ENCODE results near the gene PTPRG.

PTPRG gene

GRCh38 chr3:61960976-61961375 is 399.6 kb downstream of the PTPRG start:
- no peak for DNase-seq (ENCODE audit: low read depth in 3 of 3)

- DNase-seq (ENCODE audit: low read depth in 3 of 3) = no peak
These were observed 400.5 kb downstream of the PTPRG start for GRCh38 chr3:61961900-61962299.

GRCh38 chr3:61964566-61964965 is 403.2 kb downstream of the PTPRG start:
- DNase-seq (ENCODE audit: low read depth in 3 of 3) = no peak

GRCh38 chr3:61965770-61966131 is 404.4 kb downstream of the PTPRG start:
- no peak for DNase-seq (ENCODE audit: low read depth in 3 of 3)

DNA sequence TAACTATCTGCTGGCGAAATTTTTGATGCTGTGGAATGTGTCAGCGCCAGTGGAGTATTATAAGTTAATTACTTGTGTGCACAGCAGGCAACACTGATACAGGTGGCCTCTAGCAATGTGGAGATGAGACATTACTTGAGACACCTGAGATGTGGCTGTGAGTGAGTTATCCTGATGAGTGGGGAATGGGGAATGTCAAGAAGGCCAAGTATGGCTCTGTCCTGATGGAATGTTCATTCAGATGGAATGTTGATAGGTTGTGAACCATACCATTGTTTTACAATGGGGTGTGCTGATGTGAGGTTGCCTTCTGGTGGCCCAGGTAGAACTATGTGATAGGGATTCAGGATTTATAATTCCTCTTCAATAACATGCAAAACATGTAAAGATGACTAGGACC is 404.8 kb downstream of the PTPRG start:
- DNase-seq (ENCODE audit: low read depth in 3 of 3) = no peak

DNA sequence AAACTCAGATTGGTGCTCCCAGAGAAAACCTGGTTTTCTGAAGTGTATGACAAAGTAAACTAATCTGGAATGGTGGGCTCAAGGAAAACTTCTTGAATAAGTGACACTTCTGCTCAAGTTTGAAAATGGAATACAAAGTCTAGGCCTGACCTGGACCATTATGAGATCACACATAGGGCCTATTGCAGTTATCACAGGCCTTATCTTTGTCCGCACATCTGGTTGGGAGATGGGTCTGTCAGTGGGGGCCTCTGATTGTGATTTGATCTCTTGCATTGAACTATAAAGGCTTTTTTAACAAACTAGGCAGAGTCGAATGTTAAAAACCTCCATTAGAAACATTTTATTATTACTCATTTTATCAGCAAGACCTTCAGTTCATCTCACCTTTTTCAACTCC is 405.6 kb downstream of the PTPRG start:
- no peak for DNase-seq (ENCODE audit: low read depth in 3 of 3)

DNA sequence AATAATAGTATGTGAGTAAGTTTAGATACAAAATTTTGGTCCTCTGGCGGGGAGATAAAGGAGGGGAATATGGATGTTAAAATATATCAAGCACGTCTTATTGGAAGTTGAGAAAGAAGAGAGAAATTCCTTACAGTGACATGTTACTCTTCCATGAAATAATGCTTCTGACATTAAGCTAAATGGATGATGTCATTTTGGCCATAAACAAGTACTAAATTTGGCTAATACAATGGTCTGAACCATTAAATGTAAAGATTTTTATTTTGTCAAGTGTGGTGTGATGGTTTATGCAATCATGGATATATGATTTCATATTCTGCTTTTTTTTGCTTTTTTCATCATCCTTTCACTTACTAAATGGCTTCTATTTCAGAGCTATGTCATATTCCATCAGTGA is 406.6 kb downstream of the PTPRG start:
- no peak for DNase-seq (ENCODE audit: low read depth in 3 of 3)

DNA sequence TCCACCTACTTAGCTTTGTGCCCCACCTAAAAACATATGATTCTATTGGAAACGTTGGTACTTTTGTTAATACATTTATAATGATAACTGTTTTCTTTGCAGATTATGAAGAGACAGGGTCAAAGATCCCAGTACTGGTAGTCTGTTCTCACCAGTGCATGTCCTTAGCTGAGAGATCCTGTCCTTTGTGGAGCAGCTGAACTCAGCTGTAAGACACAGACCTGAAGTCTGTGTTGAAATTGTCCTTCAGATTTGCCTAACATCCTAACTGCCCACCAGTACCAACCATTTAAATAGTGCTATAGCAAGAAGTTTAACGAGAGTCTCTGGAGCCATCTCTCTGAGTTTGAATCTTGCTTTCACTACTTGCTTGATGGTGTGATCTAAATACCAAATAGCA is 413.3 kb downstream of the PTPRG start:
- DNase-seq (ENCODE audit: low read depth in 3 of 3) = no peak

GRCh38 chr3:61975199-61975598 is 413.8 kb downstream of the PTPRG start:
- no peak for DNase-seq (ENCODE audit: low read depth in 3 of 3)

DNA sequence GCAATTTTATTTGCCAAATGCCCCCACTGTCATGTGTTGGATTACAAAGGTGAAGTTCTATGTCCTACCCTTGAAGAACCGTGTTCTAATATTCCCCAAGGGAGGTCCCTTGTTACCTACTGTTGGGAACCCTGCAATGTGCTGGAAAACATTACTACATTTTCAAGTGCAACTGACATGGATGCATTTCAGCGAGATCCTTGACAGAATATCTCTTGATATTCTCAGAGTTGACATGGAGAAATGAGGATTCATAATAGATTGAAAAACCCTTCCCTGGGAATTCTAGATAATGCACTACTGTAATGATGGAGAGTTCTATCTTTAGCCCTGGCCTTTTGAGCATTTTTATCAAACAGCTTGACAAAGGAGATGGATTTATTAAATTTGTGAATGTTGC is 414.6 kb downstream of the PTPRG start:
- DNase-seq (ENCODE audit: low read depth in 3 of 3) = no peak

GRCh38 chr3:61978460-61979419 is 417.4 kb downstream of the PTPRG start:
- DNase-seq (ENCODE audit: low read depth in 3 of 3) = no peak

- no peak for DNase-seq (ENCODE audit: low read depth in 3 of 3)
These were observed 418.3 kb downstream of the PTPRG start for GRCh38 chr3:61979638-61980037.

DNA sequence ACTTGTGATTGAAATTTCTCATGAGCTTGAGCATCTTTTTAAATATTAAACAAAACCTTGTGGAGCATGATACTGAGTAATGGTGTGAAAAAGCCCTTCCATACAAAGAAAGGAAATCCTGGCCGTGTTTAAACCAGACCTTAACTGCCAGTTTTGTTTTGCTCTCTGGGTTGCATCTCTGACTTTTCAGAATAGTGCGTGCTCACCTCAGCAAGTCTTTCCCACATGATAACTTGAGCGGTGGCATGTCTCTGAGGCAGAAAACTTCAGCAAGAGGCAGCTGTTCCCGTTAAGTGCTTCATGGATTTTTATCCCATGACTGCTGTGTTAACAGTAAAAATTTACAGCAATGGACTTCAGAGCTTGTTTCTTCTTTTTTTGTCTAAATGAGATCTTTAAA is 418.7 kb downstream of the PTPRG start:
- DNase-seq (ENCODE audit: low read depth in 3 of 3) = no peak

GRCh38 chr3:61981060-61981459 is 419.7 kb downstream of the PTPRG start:
- DNase-seq (ENCODE audit: low read depth in 3 of 3) = no peak

GRCh38 chr3:61983479-61983878 is 422.1 kb downstream of the PTPRG start:
- DNase-seq (ENCODE audit: low read depth in 3 of 3) = no peak

GRCh38 chr3:61985020-61985419 is 423.6 kb downstream of the PTPRG start:
- no peak for DNase-seq (ENCODE audit: low read depth in 3 of 3)

DNA sequence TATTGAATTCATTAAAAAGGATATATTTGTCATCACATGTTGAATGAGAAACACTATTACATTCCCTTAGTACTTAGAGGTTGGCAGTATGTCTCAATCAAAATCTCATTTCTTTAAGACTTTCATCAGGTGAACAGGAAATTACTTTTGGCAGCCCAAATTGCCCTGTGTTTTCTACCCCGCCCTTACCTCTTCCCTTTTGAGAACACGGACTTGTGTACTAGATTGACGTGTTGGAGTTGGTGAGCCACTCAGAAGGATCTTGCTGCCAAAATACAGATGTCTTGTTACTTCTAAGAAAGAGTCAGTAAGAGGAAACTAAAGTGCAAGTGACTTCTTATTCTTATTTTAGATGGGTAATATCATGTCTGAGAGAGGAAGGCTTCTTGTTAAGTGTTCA is 425.1 kb downstream of the PTPRG start:
- no peak for DNase-seq (ENCODE audit: low read depth in 3 of 3)

DNA sequence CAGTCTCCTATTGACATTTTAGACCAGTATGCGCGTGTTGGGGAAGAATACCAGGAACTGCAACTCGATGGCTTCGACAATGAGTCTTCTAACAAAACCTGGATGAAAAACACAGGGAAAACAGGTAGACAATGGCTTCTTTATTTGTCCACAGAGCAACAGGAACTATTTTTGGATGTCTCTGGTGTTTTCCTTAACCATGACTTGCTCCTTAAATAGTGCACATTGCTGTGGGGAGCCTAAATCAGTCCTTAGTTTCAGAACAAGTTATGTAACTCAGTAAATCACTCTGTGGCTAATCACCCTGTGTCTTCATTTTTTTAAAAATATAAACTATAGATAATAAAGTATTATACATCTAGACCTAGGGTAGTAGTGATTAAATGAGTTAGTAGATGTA is 428.3 kb downstream of the PTPRG start:
- DNase-seq (ENCODE audit: low read depth in 3 of 3) = no peak

- DNase-seq (ENCODE audit: low read depth in 3 of 3) = no peak
These were observed 429.1 kb downstream of the PTPRG start for GRCh38 chr3:61990327-61991027.

GRCh38 chr3:61991706-61992105 is 430.3 kb downstream of the PTPRG start:
- no peak for DNase-seq (ENCODE audit: low read depth in 3 of 3)

DNA sequence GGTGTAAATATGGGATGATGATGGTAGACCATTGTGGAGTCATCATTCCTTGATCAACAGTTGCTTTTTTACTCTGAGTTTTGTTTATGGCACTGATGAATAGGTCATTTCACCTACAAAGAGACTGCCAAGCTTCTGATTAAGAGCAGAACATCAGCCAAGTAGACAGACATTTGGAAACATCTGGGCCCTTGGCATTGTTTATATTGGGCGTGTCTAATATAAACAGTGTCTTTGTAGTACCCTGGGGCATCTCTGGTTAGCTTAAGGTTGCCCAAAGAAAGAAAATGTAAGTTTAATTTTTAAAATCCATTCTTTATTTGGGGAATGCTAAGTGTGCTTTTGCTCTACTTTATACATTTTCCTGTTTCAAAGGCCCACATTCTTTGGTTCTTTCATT is 435.0 kb downstream of the PTPRG start:
- DNase-seq (ENCODE audit: low read depth in 3 of 3) = no peak

DNA sequence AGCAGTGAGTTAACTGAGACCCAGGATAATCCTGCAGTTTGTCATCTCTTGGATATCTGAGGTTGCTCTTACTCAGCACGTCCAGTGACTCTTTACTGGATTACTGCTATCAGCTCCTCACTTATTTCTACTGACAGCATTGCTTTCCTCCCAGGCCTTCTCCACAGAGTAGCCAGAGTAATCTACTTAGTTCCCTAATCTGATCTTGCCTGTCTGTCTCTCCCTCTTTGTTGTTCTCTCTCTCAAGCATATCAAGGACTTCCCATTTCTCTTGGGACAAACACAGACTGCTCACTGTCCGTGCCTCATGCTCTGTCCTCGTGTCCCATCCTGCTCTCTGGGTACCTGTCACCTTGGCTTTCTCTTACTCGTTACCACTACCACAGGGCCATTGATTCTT is 435.7 kb downstream of the PTPRG start:
- DNase-seq (ENCODE audit: low read depth in 3 of 3) = no peak

GRCh38 chr3:62003835-62004234 is 442.5 kb downstream of the PTPRG start:
- no peak for DNase-seq (ENCODE audit: low read depth in 3 of 3)
